ENCODE results near the gene CEP104. TPM values are rescaled to one million over a fixed set of nuclear protein-coding genes. Genes with fewer than 3 reads are reported as not detected.

Gene CEP104
- total and polyA plus RNA-seq, 9 of the 15 experiments (the other 6 are each of a cell fraction or from before 2014, with no cell fraction given): 11.2 to 63.4 (median 42.6) TPM

GRCh38 chr1:3900969-3901529 is 44.0 kb upstream of the CEP104 start (continued):
- no peak for TF ChIP-seq HOMEZ (CRISPR knock-in tag; IDR thresholded peaks at IDR 0.05)
- peak; percentile 85; the same call in 1 of the 2 replicates for TF ChIP-seq MXI1 (IDR thresholded peaks at IDR 0.05; ENCODE audit: low read depth, low read length)
- TF ChIP-seq GTF2E2 (tag; IDR thresholded peaks at IDR 0.05): no peak
- TF ChIP-seq ATF1 (CRISPR knock-in tag; IDR thresholded peaks at IDR 0.05): no peak
- TF ChIP-seq ATF1 (tag; IDR thresholded peaks at IDR 0.05): peak; percentile 78
- no peak for TF ChIP-seq TRIM25 (IDR thresholded peaks at IDR 0.05; ENCODE audit: borderline replicate concordance)
- TF ChIP-seq ZNF12 (CRISPR knock-in tag; IDR thresholded peaks at IDR 0.05): 0 out of 2 replicates have a peak, but pooled peaks have one; percentile 71
- peak; percentile 90 for TF ChIP-seq EP400 (IDR thresholded peaks at IDR 0.05)
- peak; percentile 78 for TF ChIP-seq SP1 (CRISPR knock-in tag; IDR thresholded peaks at IDR 0.05)
- TF ChIP-seq HMGXB4 (CRISPR knock-in tag; IDR thresholded peaks at IDR 0.05): no peak
- no peak for TF ChIP-seq ZNF133 (CRISPR knock-in tag; IDR thresholded peaks at IDR 0.05)
- TF ChIP-seq ARID4B (CRISPR knock-in tag; IDR thresholded peaks at IDR 0.05): peak; percentile 65; the same call in 1 of the 2 replicates
- peak; percentile 74 for TF ChIP-seq MAX (CRISPR knock-in tag; IDR thresholded peaks at IDR 0.05)
- no peak for TF ChIP-seq RBM39 (optimal IDR thresholded peaks at IDR 0.05; ENCODE audit: low read depth, low read length)
- TF ChIP-seq ATF6 (CRISPR knock-in tag; IDR thresholded peaks at IDR 0.05): 0 out of 2 replicates have a peak, but pooled peaks have one; percentile 66
- TF ChIP-seq CXXC5 (CRISPR knock-in tag; IDR thresholded peaks at IDR 0.05): peak; percentile 84
